Cardiac muscle cell (in vitro differentiated cells and primary cell): ENCODE results near the gene ACAP1. TPM values are rescaled to one million over a fixed set of nuclear protein-coding genes. Genes with fewer than 3 reads are reported as not detected.

Source experiments
- DNase-seq, 2 donors: peaks; one replicate each; pipeline versions ENCODE4 v3.0.0 to v3.0.0-alpha.2; 2010 to 2017; ENCODE audit warnings: low read depth in 1 of 2, low spot score in 1 of 2
- H3K27ac ChIP-seq: fragments of 200-600 bp; sonication (generic); 2 replicates; pipeline ENCODE4 v1.5.1; 2016
- H3K27me3 ChIP-seq: fragments of 200-600 bp; sonication (generic); 2 replicates; pipeline ENCODE4 v1.6.0; 2016; ENCODE audit warnings: control low read depth
- H3K36me3 ChIP-seq: fragments of 200-600 bp; sonication (generic); 2 replicates; pipeline ENCODE4 v1.5.1; 2016; ENCODE audit warnings: control low read depth
- H3K4me1 ChIP-seq: fragments of 200-600 bp; sonication (generic); 2 replicates; pipeline ENCODE4 v1.8.1; 2017; ENCODE audit warnings: low read depth, mild to moderate bottlenecking, mixed run types
- H3K4me3 ChIP-seq: fragments of 200-600 bp; sonication (generic); 2 replicates; pipeline ENCODE4 v1.5.1; 2016; ENCODE audit warnings: mild to moderate bottlenecking
- H3K9me3 ChIP-seq: fragments of 200-600 bp; sonication (generic); 2 replicates; pipeline ENCODE4 v1.5.1; 2017; ENCODE audit warnings: low read depth, mild to moderate bottlenecking, control low read depth
- polyA plus RNA-seq: library from polyadenylated mRNA; unstranded; fragments of >200 nt; fragmentation: Nextera tagmentation; extraction: Ambion mirVana; gene quantifications from 2 replicates; pipeline ENCODE4 v1.2.1, GENCODE V29; 2016
- total RNA-seq: library from RNA; depleted of rRNA; stranded (reverse); fragments of >200 nt; gene quantifications from 2 replicates; pipeline ENCODE4 v1.2.3, GENCODE V29; 2016
- TF ChIP-seq, protein P1 (sequence below): IDR thresholded peaks from 2 replicates; pipeline ENCODE4 v1.5.1; 2012; ENCODE audit warnings: low read depth, mild to moderate bottlenecking, low read length

ACAP1 gene
- total and polyA plus RNA-seq, 2 experiments from 2014 or later, result 1.4 to 32.1 TPM

DNA sequence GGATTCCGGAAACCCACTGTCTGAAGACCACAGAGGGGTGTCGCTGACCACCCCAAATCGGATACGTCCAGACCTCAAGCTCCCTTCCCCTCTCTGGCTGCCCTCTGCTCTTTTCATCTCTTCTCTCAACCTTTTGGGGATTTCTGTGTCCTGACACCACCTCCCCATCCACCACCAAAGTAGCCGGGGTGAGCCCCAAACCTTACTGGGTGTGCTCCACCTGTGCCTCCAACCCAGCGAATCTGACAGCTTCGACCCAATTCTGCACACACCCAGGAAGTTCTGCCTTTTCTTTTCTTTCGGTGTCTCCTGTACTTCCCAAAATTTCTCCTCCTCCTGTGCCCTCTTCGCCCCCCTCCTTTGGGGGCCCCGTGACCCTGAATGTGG lies 16.2 kb downstream of the ACAP1 start:
- H3K36me3 ChIP-seq, result no peaks in the 10 kb centered on the region
- H3K27me3 ChIP-seq, result no peaks in the 10 kb centered on the region
- TF ChIP-seq, protein P1, sequence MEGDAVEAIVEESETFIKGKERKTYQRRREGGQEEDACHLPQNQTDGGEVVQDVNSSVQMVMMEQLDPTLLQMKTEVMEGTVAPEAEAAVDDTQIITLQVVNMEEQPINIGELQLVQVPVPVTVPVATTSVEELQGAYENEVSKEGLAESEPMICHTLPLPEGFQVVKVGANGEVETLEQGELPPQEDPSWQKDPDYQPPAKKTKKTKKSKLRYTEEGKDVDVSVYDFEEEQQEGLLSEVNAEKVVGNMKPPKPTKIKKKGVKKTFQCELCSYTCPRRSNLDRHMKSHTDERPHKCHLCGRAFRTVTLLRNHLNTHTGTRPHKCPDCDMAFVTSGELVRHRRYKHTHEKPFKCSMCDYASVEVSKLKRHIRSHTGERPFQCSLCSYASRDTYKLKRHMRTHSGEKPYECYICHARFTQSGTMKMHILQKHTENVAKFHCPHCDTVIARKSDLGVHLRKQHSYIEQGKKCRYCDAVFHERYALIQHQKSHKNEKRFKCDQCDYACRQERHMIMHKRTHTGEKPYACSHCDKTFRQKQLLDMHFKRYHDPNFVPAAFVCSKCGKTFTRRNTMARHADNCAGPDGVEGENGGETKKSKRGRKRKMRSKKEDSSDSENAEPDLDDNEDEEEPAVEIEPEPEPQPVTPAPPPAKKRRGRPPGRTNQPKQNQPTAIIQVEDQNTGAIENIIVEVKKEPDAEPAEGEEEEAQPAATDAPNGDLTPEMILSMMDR, result peak; percentile 52
- peaks cover 13% of the 10 kb centered on the region for H3K4me1 ChIP-seq
- no peak for DNase-seq
- no peaks in the 10 kb centered on the region for H3K9me3 ChIP-seq
- peak overlapping the region; percentile 97 for H3K27ac ChIP-seq
- H3K4me3 ChIP-seq, result peak overlapping the region; percentile 54

DNA sequence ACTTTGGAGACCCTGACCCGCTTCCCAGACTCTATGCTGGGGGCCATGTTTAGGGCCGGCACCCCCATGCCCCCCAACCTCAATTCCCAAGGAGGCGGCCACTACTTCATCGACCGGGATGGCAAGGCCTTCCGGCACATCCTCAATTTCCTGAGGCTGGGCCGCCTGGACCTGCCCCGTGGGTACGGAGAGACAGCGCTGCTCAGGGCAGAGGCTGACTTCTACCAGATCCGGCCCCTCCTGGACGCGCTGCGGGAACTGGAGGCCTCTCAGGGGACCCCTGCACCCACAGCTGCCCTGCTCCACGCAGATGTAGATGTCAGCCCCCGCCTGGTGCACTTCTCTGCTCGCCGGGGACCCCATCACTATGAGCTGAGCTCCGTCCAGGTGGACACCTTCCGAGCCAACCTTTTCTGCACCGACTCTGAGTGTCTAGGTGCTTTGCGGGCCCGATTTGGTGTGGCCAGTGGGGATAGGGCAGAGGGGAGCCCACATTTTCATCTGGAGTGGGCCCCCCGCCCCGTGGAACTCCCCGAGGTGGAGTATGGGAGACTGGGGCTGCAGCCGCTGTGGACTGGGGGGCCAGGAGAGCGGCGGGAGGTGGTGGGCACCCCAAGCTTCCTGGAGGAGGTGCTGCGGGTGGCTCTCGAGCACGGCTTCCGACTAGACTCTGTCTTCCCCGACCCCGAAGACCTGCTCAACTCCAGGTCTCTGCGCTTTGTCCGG lies 16.7 kb downstream of the ACAP1 start:
- Histone ChIP-seq H3K9me3 (no peaks in the 10 kb centered on the region), H3K4me3 (peak overlapping the region; percentile 54), H3K27ac (peak overlapping the region; percentile 97), H3K36me3 (no peaks in the 10 kb centered on the region), H3K4me1 (peaks cover 11% of the 10 kb centered on the region), H3K27me3 (no peaks in the 10 kb centered on the region)
- no peak for DNase-seq
- TF ChIP-seq, protein P1, result no peak

DNA sequence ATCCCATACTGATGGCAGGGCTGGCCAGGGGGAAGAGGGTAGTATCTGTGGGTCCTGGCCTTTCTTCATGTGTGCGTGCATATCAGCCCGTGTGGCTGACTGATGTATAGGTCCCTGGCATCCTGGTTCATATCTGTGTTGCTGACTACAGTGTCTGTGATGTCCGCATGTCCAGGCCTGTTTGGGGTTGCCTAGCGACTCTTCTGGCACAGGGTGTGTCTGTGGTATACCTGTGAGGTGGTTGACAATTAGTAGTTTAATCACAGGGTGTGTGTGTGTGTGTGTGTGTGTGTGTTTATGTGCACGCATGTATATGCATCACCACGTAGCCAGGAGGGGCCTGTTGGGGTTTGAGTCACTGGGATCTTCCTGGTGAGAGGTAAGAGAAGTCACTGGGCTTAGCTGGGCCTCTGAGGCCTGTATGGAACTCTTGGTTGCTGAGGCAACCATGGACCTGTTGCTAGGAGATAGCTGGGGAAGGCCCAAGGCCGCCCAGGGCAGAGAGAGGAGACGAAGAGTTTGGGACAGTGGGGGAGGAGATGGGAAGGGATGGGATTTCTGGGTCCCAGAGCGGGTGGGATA lies 18.0 kb downstream of the ACAP1 start:
- no peaks in the 10 kb centered on the region for H3K9me3 ChIP-seq
- no peak overlapping the region for H3K4me3 ChIP-seq
- H3K27ac ChIP-seq, result no peak overlapping the region
- TF ChIP-seq, protein P1, result no peak
- H3K27me3 ChIP-seq, result no peaks in the 10 kb centered on the region
- H3K4me1 ChIP-seq, result peaks cover 11% of the 10 kb centered on the region
- no peaks in the 10 kb centered on the region for H3K36me3 ChIP-seq
- DNase-seq, result peak; percentile 26 to 36

DNA sequence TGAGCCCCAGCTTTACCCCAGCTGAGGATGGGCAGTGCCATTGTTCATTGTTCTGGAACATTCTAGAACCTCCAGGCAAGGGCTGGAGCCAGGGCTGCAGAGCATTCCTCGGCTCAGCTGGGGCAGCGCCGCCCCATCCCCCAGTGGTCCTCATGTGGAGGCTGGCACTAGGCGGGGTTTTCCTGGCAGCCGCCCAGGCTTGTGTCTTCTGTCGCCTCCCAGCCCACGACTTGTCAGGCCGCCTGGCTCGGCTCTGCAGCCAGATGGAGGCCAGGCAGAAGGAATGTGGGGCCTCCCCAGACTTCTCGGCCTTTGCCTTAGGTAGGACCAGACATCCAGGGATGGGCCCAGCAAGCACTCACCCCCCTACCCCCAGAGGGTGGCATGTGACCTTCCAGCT lies 18.7 kb downstream of the ACAP1 start, which contains the start of gene TMEM95:
TSS of gene TMEM95 (plus strand) at position 104 of the 400 bp plus-strand sequence. CDS start at position 153, 49 bp downstream.
- TF ChIP-seq, protein P1, result no peak
- no peak within 1 kb of the TSS for H3K27ac ChIP-seq
- peaks cover 6% of the 10 kb centered on the region for H3K4me1 ChIP-seq
- no peaks in the 10 kb centered on the region for H3K9me3 ChIP-seq
- H3K4me3 ChIP-seq, result no peak within 1 kb of the TSS
- no peaks in the 10 kb centered on the region for H3K27me3 ChIP-seq
- no peaks in the 10 kb centered on the region for H3K36me3 ChIP-seq
- DNase-seq, result no peak

DNA sequence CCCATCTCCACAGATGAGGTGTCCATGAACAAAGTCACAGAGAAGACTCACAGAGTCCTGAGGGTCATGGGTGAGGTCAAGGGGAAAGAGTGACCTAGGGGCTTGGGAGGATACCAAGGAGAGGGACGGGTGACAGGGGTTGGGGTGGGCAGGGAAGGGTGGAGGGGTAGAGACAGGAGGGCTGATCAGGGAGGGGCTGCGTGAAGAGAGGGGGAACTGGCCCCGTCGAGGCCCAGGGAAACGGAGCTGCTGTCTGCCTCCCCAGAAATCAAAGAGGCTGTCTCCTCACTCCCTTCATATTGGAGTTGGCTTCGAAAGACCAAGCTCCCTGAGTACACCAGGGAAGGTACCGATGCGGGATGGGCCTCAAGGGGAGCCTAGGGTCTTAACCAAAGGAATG lies 19.2 kb downstream of the ACAP1 start:
- Histone ChIP-seq H3K27me3 (no peaks in the 10 kb centered on the region), H3K27ac (no peak overlapping the region), H3K9me3 (no peaks in the 10 kb centered on the region), H3K36me3 (no peaks in the 10 kb centered on the region), H3K4me3 (no peak overlapping the region), H3K4me1 (peaks cover 6% of the 10 kb centered on the region)
- no peak for DNase-seq
- TF ChIP-seq, protein P1, result no peak
